Measurements from ENCODE around the gene CLOCK.

The CLOCK gene

GRCh38 chr4:55411621-55412020 lies 135.1 kb downstream of the CLOCK start:
- DNase-seq: no peak

DNA sequence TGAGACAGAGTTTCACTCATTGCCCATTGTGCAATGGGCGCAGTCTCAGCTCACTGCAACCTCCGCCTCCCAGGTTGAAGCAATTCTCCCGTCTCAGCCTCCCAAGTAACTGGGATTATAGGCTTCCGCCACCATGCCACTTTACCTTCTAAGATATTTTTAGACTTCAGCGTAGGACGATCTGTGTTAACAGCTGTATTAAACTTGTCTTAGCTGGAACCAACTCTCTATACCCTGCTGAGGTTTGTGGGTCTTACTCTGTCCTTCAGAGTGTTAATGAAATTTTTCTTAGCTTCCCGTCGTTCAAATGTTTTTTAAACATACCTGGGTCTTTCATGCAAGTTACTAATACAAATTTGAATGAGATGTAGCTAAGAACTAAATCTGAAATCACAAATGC lies 136.3 kb downstream of the CLOCK start:
- no peak for DNase-seq

DNA sequence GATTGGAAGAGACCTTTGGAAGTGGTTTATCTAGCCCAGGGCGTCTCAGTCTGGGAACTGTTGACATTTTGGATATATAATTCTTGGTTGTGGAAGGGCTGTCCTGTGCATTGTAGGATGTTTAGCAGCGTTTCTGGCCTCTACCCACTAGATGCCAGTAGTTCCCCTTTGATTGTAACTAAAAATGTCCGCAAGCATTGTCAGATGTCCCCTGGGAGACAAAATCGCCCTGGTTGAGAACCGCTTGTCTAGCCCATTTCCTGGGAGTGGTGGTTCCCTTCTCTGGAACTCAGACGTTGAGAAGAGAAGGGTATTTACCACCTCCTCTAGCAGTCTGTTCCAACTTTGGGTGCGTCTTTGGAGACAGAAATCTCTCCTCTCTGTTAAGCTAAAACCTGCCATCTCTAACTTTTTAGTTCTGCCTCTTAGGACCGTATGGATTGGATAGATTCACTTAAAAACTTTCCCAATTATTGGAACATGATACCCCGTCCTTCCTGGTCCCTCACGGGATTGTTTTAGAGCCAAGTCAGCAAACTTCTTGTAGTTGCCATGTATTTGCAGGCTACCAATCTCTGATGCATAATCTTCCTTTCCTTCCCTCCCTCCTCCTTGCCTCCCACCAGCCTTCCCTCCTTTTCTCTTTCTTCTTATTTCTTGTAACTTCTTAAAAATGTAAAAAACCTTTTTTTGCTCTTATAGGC lies 137.1 kb downstream of the CLOCK start:
- peak in 5 of 56 donors; percentile 3 to 9 (median 6) for DNase-seq

- DNase-seq: no peak
Measured at GRCh38 chr4:55407764-55408163, 138.9 kb downstream of the CLOCK start.

GRCh38 chr4:55407119-55407518 lies 139.6 kb downstream of the CLOCK start:
- no peak for DNase-seq

DNA sequence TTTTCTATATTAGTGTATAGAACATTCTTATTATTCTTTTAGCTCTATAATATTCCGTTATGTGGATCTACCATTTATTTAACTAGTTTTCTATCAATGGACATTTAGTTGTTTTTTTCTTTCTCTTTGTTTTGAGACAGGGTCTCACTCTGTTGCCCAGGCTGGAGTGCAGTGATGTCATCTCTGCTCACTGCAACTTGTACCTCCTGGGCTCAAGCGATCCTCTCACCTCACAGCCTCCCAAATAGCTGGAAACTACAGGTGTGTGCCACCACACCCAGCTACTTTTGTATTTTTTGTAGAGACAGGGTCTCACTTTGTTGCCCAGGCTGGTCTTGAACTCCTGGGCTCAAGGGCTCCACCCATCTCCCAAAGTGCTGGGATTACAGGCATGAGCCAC lies 140.2 kb downstream of the CLOCK start:
- DNase-seq: no peak

DNA sequence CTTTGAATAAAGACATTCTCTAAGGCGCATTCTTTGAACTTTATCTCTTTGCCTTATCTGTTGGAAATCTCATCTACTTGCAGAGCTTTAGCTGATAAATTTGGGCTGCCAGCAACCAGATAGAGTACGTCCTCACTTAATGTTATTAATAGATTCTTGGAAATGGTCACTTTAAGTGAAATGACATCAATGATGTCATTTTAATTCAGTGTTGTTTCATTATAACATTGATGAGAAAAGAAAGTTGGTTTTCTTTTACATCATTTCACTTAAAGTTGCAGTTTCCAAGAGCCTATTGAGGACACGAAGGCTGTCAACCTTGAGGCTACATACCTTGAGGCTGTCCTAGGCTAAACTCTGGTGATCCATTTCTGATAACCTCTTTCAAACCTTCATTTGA lies 141.6 kb downstream of the CLOCK start:
- no peak for DNase-seq

- no peak for DNase-seq
Measured at GRCh38 chr4:55399581-55399980, 147.1 kb downstream of the CLOCK start.

- peak in 2 of 56 donors; percentile 8 to 12 for DNase-seq
Measured at GRCh38 chr4:55398966-55399365, 147.7 kb downstream of the CLOCK start.

DNA sequence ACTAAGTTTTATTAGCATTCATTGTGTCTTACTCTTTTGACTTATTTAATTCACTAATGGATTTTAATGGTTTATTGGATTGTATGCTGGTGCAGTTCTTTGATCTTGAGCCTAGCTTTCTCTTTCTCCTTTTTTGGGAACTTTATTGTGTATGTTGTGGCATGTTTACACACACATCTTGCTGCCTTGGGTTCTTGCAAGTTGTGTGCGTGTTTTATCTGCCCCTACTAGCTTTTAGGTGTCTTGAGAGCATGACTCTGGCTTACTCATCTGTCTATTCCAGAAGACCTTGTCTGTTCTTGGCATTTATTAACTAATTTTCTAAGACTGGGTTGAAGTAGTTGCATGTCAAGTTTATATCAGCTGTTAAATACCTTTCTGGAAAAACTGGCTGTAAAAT lies 148.2 kb downstream of the CLOCK start:
- no peak for DNase-seq

DNA sequence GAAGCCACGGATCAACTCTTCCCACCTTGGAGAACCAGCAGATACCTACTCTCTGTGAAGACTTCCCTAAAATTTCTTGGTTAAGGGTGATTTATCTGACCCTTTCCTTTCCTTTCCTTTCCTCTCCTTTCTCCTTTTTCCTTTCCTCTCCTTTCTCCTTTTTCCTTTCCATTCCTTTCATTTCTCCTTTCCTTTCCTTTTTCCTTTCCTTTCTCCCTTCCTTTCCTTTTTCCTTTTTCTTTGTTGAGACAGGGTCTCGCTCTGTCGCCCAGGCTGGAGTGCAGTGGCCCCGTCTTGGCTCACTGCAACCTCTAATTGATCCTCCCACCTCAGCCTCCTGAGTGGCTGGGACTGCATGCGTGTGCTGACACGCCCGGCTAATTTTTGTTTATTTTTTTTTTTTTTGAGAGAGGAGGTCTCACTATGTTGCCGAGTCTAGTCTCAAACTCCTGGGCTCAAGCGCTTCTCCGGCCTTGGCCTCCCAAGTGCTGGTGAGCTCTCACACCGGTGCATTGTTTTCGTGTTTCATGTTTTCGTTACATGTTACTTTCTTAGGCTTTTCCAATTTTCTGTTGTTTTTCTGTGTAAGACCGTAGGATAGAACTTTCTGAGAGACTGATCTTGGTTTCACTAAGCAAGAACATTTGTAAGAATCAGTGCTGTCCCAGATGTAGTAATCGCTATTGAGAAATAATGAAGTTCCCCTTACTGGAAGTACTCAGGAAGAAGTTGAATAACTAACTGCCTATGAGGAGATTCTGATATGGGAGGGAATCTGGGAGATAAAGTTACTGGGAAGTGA lies 149.0 kb downstream of the CLOCK start:
- DNase-seq: no peak

GRCh38 chr4:55397126-55397436 lies 149.6 kb downstream of the CLOCK start:
- peak in 7 of 56 donors; percentile 8 to 51 (median 18) for DNase-seq

GRCh38 chr4:55396308-55397125 lies 150.2 kb downstream of the CLOCK start:
- peak in 26 of 56 donors; percentile 7 to 59 (median 30) for DNase-seq

- DNase-seq: peak; percentile 44 to 93 (median 86)
Measured at GRCh38 chr4:55395529-55396307, 151.0 kb downstream of the CLOCK start, which contains the start of gene TMEM165. TSS of gene TMEM165 (plus strand) at chr4:55395957. CDS start at chr4:55396190, 233 bp downstream.

- no peak for DNase-seq
Measured at GRCh38 chr4:55395218-55395528, 151.5 kb downstream of the CLOCK start.

- DNase-seq: peak in 38 of 56 donors; percentile 5 to 68 (median 32)
Measured at GRCh38 chr4:55393461-55394320, 153.0 kb downstream of the CLOCK start.

DNA sequence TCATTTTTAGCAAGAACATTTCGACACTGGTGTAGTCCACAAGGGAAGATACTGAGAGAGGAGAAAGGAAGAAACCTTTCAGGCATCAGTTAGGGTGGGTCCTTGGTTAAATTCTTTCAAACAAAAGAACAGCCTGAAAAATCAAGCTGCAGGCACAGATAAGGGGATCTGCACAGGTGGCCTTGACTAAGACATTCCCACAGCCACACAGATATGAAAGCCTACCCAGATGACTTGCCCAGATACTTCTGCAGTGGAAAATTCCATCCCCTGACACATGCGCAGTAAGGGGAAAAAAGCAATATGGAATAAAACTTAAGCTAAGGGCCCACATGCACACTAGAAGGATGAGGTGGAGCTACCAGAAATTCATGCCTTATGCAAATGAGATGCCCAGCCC lies 159.9 kb downstream of the CLOCK start:
- no peak for DNase-seq

- DNase-seq: peak in 1 of 56 donors; percentile 25
Measured at GRCh38 chr4:55386073-55386472, 160.6 kb downstream of the CLOCK start.

- no peak for DNase-seq
Measured at GRCh38 chr4:55385201-55385649, 161.5 kb downstream of the CLOCK start.

- no peak for DNase-seq
Measured at GRCh38 chr4:55382488-55383003, 164.2 kb downstream of the CLOCK start.

Data from nucleus accumbens (tissue), 56 donors.